OCI-LY1 (cell line): ENCODE results near the gene PIGR.

Experiments
- H2AFZ ChIP-seq: fragments of 200-600 bp; sonication (generic), shearing (Covaris generic); 2 replicates; pipeline ENCODE4 v1.6.0; 2014; ENCODE audit warnings: antibody characterized with exemption, mild to moderate bottlenecking, low read length
- H3F3A ChIP-seq: fragments of 200-600 bp; sonication (generic), shearing (Covaris generic); 2 replicates; pipeline ENCODE4 v1.6.0; 2014; ENCODE audit warnings: mild to moderate bottlenecking, antibody characterized with exemption, low read length, moderate library complexity; ENCODE audit not compliant: insufficient read depth
- H3K27ac ChIP-seq: fragments of 200-600 bp; sonication (generic); 2 replicates; pipeline ENCODE4 v1.5.1; 2014; ENCODE audit warnings: low read length, mixed run types, mild to moderate bottlenecking, low read depth; ENCODE audit not compliant: poor library complexity, severe bottlenecking
- H3K27me3 ChIP-seq: fragments of 200-600 bp; sonication (generic); 2 replicates; pipeline ENCODE4 v1.6.0; 2014; ENCODE audit warnings: antibody characterized with exemption, mild to moderate bottlenecking, low read length, moderate library complexity; ENCODE audit not compliant: insufficient read depth
- H3K36me3 ChIP-seq: fragments of 200-600 bp; sonication (generic); 2 replicates; pipeline ENCODE4 v1.6.1; 2014; ENCODE audit warnings: mild to moderate bottlenecking, antibody characterized with exemption, low read length, moderate library complexity, mixed read lengths; ENCODE audit not compliant: insufficient read depth
- H3K4me1 ChIP-seq: fragments of 200-600 bp; sonication (generic); 2 replicates; pipeline ENCODE4 v1.5.1; 2014; ENCODE audit warnings: mild to moderate bottlenecking, low read length, moderate library complexity; ENCODE audit not compliant: insufficient read depth, severe bottlenecking
- H3K4me2 ChIP-seq: fragments of 200-600 bp; sonication (generic), shearing (Covaris generic); 2 replicates; pipeline ENCODE4 v1.6.1; 2014; ENCODE audit warnings: low read length
- H3K4me3 ChIP-seq: fragments of 200-600 bp; sonication (generic); 2 replicates; pipeline ENCODE4 v1.5.1; 2014; ENCODE audit warnings: low read length, low read depth, mild to moderate bottlenecking, mixed read lengths; ENCODE audit not compliant: poor library complexity, severe bottlenecking
- H3K79me2 ChIP-seq: fragments of 200-600 bp; shearing (Covaris generic); 2 replicates; pipeline ENCODE4 v1.6.1; 2016; ENCODE audit warnings: mixed run types, low read length, mixed read lengths; ENCODE audit not compliant: insufficient read depth
- H3K9ac ChIP-seq: fragments of 200-600 bp; sonication (generic), shearing (Covaris generic); 2 replicates; pipeline ENCODE4 v1.6.1; 2014; ENCODE audit warnings: mild to moderate bottlenecking, low read length, mixed read lengths
- H3K9me2 ChIP-seq: fragments of 200-600 bp; sonication (generic), shearing (Covaris generic); 2 replicates; pipeline ENCODE4 v1.6.1; 2014; ENCODE audit warnings: low read depth, mild to moderate bottlenecking, low read length, mixed read lengths
- H3K9me3 ChIP-seq: fragments of 200-600 bp; shearing (Covaris generic); 2 replicates; pipeline ENCODE4 v1.6.1; 2014; ENCODE audit warnings: low read length, mixed read lengths
- H4K20me1 ChIP-seq: fragments of 200-600 bp; sonication (generic), shearing (Covaris generic); 2 replicates; pipeline ENCODE4 v1.6.0; 2016; ENCODE audit warnings: mild to moderate bottlenecking, low read length; ENCODE audit not compliant: insufficient read depth
- CTCF ChIP-seq: fragments of 200-600 bp; sonication (generic), shearing (Covaris generic); IDR thresholded peaks from 2 replicates; pipeline ENCODE4 v1.5.1; 2017; ENCODE audit warnings: mild to moderate bottlenecking, antibody characterized with exemption, low read length, moderate library complexity, mixed read lengths
- EZH2 ChIP-seq: fragments of 200-600 bp; sonication (generic), shearing (Covaris generic); IDR thresholded peaks from 2 replicates; pipeline ENCODE4 v1.8.0; 2017; ENCODE audit warnings: borderline replicate concordance, mixed run types, mild to moderate bottlenecking, antibody characterized with exemption, low read length, moderate library complexity, mixed read lengths

PIGR gene

DNA sequence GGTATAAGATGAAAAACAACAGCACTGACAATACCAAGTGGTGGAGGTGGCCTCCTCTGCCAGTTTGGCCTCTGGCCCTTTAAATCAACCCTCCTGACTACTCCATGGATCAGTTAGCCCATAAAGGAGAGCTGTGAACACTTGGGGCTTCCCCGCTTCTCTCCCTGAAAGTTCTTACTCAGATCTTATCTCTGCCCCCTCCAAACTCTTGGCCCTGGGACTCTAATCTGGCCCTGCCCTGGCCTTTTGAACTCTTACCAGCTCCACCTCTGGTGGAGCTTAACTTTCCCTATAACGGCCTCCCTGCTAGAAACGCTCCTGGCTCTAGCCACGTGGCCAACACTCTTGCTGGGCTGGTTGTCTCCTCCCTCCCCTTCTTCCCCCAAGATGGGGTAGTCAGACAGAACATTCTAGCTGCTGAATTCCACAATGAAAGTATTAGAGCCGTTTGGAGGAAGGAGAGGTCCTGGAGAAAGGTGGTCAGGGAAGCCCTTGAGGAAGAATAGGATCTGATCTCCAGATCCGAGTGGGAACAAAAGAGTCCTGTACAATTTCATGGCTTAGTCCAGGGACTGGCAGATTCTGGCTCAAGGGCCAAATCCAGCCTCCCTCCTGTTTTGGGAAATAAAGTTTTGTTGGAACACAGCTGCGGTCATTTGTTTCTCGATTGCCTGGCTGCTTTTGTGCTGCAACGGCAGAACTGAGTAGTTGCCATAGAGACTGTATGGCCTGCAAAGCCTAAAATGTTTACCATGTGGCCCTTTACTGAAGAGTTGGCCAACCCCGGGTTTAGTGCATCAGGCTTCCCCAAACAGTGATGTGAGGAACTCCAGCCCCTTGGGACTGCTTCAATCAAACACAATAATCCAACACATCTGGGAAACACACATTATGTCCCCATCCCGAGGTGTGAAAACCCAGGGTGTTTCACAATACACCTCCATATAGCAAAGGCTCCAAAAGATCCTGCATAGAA is 9.5 kb upstream of the PIGR start:
- no peaks in the 10 kb centered on the region for H3K4me1 ChIP-seq
- no peaks in the 10 kb centered on the region for H3K9me3 ChIP-seq
- H3K36me3 ChIP-seq: no peaks in the 10 kb centered on the region
- H3F3A ChIP-seq: no peaks in the 10 kb centered on the region
- no peak overlapping the region for H3K4me3 ChIP-seq
- TF ChIP-seq EZH2 (no peak), CTCF (no peak)
- H3K4me2 ChIP-seq: no peak overlapping the region
- 0 out of 2 replicates have a peak, but pooled peaks cover 4% of the 10 kb centered on the region for H3K27me3 ChIP-seq
- no peak overlapping the region for H3K9ac ChIP-seq
- no peak overlapping the region for H2AFZ ChIP-seq
- H4K20me1 ChIP-seq: no peaks in the 10 kb centered on the region
- no peak overlapping the region for H3K27ac ChIP-seq
- no peaks in the 10 kb centered on the region for H3K79me2 ChIP-seq
- no peaks in the 10 kb centered on the region for H3K9me2 ChIP-seq

GRCh38 chr1:206954459-206955342 is 8.4 kb upstream of the PIGR start:
- Histone ChIP-seq H3K4me1 (no peaks in the 10 kb centered on the region), H3K9me3 (no peaks in the 10 kb centered on the region), H2AFZ (no peak overlapping the region), H3K4me2 (no peak overlapping the region), H3K27me3 (0 out of 2 replicates have a peak, but pooled peaks cover 4% of the 10 kb centered on the region), H3F3A (no peaks in the 10 kb centered on the region), H4K20me1 (no peaks in the 10 kb centered on the region), H3K36me3 (no peaks in the 10 kb centered on the region), H3K79me2 (no peaks in the 10 kb centered on the region), H3K9me2 (no peaks in the 10 kb centered on the region), H3K27ac (no peak overlapping the region), H3K9ac (no peak overlapping the region), H3K4me3 (no peak overlapping the region)
- TF ChIP-seq CTCF: no peak
- no peak for TF ChIP-seq EZH2

DNA sequence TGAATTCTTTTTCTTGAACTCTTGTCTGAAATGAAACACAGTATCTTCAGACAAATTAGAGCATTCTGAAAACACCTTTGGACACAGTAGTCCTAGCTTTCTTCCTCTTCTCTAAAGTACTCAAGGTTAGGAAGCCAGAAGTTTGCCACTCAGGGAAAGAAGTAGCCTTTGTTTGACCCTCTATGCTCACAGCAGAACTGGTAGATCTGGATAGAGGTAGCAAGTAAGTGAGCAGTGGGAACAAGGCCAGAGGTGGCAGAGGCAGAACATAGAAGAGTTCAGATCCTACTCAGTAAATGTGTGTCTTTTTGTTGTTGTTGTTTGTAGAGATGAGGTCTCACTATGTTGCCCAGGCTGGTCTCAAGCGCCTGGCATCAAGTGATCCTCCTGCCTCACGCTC is 7.4 kb upstream of the PIGR start:
- H3K79me2 ChIP-seq: no peaks in the 10 kb centered on the region
- no peak overlapping the region for H2AFZ ChIP-seq
- no peaks in the 10 kb centered on the region for H3F3A ChIP-seq
- H3K27ac ChIP-seq: no peak overlapping the region
- H3K4me1 ChIP-seq: no peaks in the 10 kb centered on the region
- no peaks in the 10 kb centered on the region for H3K9me2 ChIP-seq
- H3K36me3 ChIP-seq: no peaks in the 10 kb centered on the region
- no peaks in the 10 kb centered on the region for H3K9me3 ChIP-seq
- H3K9ac ChIP-seq: no peak overlapping the region
- no peak overlapping the region for H3K4me2 ChIP-seq
- no peak overlapping the region for H3K4me3 ChIP-seq
- H3K27me3 ChIP-seq: 0 out of 2 replicates have a peak, but pooled peaks cover 4% of the 10 kb centered on the region
- H4K20me1 ChIP-seq: no peaks in the 10 kb centered on the region
- TF ChIP-seq CTCF (no peak), EZH2 (no peak)
